H1 (cell line): ENCODE data around the gene FIS1. TPM values are rescaled to one million over a fixed set of nuclear protein-coding genes. Genes with fewer than 3 reads are reported as not detected.

ENCODE experiments used
- CHD1 ChIP-seq: IDR thresholded peaks from 2 replicates; pipeline ENCODE4 v1.6.1; 2012; ENCODE audit warnings: low read depth, low read length, improper control_type of control experiment
- CHD2 ChIP-seq: IDR thresholded peaks from 2 replicates; pipeline ENCODE4 v1.6.1; 2012; ENCODE audit warnings: low read length, improper control_type of control experiment
- EGR1 ChIP-seq: IDR thresholded peaks from 2 replicates; pipeline ENCODE4 v1.6.1; 2011; ENCODE audit warnings: low read depth, low read length, borderline replicate concordance
- KDM1A ChIP-seq: fragments of 200-600, 300-600 bp; sonication (generic); IDR thresholded peaks from 2 replicates; pipeline ENCODE4 v1.7.1; 2016; ENCODE audit warnings: mild to moderate bottlenecking, low read length, borderline replicate concordance
- POLR2AphosphoS5 ChIP-seq: IDR thresholded peaks from 2 replicates; pipeline ENCODE4 v1.6.1; 2011; ENCODE audit warnings: low read depth, low read length
- RFX5 ChIP-seq: IDR thresholded peaks from 2 replicates; pipeline ENCODE4 v1.6.1; 2011; ENCODE audit warnings: low read depth, low read length, improper control_type of control experiment, borderline replicate concordance
- TBP ChIP-seq: IDR thresholded peaks from 2 replicates; pipeline ENCODE4 v1.6.1; 2011; ENCODE audit warnings: low read depth, low read length, improper control_type of control experiment
- YY1 ChIP-seq: IDR thresholded peaks from 2 replicates; pipeline ENCODE4 v1.6.1; 2011; ENCODE audit warnings: low read depth, mild to moderate bottlenecking, low read length
- polyA plus RNA-seq, 7 experiments: library from polyadenylated mRNA; depleted of rRNA in 3 of 7; stranded (reverse) in 5 of 7; unstranded in 2 of 7; fragments of >200 nt in 5 of 7; fragments of 200-250 nt in 2 of 7; gene quantifications; 1 replicate in 5 of 7; 2 replicates in 1 of 7; 4 replicates in 1 of 7; pipeline versions ENCODE4 v1.2.1 to v1.2.3, GENCODE V29; 2011 to 2013; ENCODE audit warnings: missing spikeins in 2 of 7, mixed read lengths in 2 of 7
- total RNA-seq: library from RNA; stranded (reverse); fragmentation: NEBNext Ultra II Directional; extraction: Animal tissue kit (Norgen Biotek cat#: 25700); gene quantifications from 2 replicates; pipeline ENCODE4 v1.2.1, GENCODE V29; 2021
- TF ChIP-seq, protein P1 (sequence below): fragments of 300-600 bp; sonication (generic); IDR thresholded peaks from 2 replicates; pipeline ENCODE4 v1.7.1; 2012; ENCODE audit warnings: low read length, moderate library complexity, mild to moderate bottlenecking, inconsistent platforms; ENCODE audit not compliant: insufficient replicate concordance
- TF ChIP-seq, protein P2 (sequence below): IDR thresholded peaks from 2 replicates; pipeline ENCODE4 v1.6.1; 2011; ENCODE audit warnings: low read depth, mild to moderate bottlenecking, low read length; ENCODE audit not compliant: insufficient read depth

Gene FIS1
- total and polyA plus RNA-seq, 2 of the 8 experiments (the other 6 are each of a cell fraction or from before 2014, with no cell fraction given), result 128 to 195 TPM

DNA sequence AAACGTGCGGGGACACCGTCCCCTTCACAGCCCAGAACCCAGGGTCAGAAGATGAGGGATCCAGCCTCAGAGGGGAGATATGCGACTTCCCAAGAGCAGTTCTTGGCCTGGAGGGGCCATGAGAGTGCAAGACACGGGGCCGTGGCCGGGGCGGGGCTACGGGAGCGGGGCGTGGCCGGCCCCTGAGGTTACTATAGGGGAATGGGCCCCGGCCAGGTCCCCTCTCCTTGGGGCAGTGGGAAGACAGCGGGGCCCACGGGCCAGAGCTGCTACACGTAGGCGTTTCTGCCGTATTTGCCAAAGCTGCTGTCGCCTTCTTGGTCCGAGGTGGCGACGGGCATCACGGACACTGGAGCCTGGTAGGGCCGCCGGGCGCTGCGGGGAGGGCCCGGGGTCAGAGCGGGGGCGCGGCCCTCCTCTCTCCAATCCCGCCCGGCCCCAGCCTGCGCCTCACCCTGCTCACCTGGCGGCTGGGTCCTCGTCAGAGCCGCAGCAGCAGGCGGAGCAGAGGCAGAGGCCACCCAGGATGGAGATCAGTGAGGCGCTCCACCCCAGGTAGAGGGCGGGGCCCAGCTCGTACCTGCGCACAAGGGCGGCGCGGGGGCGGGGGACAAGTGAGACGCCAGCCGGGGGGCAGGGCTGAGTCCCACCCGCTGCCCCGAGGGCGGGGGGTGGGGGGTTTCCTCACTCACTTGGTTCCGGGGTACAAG lies 12.6 kb downstream of the FIS1 start (continued):
- TF ChIP-seq, protein P1, sequence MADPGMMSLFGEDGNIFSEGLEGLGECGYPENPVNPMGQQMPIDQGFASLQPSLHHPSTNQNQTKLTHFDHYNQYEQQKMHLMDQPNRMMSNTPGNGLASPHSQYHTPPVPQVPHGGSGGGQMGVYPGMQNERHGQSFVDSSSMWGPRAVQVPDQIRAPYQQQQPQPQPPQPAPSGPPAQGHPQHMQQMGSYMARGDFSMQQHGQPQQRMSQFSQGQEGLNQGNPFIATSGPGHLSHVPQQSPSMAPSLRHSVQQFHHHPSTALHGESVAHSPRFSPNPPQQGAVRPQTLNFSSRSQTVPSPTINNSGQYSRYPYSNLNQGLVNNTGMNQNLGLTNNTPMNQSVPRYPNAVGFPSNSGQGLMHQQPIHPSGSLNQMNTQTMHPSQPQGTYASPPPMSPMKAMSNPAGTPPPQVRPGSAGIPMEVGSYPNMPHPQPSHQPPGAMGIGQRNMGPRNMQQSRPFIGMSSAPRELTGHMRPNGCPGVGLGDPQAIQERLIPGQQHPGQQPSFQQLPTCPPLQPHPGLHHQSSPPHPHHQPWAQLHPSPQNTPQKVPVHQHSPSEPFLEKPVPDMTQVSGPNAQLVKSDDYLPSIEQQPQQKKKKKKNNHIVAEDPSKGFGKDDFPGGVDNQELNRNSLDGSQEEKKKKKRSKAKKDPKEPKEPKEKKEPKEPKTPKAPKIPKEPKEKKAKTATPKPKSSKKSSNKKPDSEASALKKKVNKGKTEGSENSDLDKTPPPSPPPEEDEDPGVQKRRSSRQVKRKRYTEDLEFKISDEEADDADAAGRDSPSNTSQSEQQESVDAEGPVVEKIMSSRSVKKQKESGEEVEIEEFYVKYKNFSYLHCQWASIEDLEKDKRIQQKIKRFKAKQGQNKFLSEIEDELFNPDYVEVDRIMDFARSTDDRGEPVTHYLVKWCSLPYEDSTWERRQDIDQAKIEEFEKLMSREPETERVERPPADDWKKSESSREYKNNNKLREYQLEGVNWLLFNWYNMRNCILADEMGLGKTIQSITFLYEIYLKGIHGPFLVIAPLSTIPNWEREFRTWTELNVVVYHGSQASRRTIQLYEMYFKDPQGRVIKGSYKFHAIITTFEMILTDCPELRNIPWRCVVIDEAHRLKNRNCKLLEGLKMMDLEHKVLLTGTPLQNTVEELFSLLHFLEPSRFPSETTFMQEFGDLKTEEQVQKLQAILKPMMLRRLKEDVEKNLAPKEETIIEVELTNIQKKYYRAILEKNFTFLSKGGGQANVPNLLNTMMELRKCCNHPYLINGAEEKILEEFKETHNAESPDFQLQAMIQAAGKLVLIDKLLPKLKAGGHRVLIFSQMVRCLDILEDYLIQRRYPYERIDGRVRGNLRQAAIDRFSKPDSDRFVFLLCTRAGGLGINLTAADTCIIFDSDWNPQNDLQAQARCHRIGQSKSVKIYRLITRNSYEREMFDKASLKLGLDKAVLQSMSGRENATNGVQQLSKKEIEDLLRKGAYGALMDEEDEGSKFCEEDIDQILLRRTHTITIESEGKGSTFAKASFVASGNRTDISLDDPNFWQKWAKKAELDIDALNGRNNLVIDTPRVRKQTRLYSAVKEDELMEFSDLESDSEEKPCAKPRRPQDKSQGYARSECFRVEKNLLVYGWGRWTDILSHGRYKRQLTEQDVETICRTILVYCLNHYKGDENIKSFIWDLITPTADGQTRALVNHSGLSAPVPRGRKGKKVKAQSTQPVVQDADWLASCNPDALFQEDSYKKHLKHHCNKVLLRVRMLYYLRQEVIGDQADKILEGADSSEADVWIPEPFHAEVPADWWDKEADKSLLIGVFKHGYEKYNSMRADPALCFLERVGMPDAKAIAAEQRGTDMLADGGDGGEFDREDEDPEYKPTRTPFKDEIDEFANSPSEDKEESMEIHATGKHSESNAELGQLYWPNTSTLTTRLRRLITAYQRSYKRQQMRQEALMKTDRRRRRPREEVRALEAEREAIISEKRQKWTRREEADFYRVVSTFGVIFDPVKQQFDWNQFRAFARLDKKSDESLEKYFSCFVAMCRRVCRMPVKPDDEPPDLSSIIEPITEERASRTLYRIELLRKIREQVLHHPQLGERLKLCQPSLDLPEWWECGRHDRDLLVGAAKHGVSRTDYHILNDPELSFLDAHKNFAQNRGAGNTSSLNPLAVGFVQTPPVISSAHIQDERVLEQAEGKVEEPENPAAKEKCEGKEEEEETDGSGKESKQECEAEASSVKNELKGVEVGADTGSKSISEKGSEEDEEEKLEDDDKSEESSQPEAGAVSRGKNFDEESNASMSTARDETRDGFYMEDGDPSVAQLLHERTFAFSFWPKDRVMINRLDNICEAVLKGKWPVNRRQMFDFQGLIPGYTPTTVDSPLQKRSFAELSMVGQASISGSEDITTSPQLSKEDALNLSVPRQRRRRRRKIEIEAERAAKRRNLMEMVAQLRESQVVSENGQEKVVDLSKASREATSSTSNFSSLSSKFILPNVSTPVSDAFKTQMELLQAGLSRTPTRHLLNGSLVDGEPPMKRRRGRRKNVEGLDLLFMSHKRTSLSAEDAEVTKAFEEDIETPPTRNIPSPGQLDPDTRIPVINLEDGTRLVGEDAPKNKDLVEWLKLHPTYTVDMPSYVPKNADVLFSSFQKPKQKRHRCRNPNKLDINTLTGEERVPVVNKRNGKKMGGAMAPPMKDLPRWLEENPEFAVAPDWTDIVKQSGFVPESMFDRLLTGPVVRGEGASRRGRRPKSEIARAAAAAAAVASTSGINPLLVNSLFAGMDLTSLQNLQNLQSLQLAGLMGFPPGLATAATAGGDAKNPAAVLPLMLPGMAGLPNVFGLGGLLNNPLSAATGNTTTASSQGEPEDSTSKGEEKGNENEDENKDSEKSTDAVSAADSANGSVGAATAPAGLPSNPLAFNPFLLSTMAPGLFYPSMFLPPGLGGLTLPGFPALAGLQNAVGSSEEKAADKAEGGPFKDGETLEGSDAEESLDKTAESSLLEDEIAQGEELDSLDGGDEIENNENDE, result no peak
- TF ChIP-seq TBP, result peak; percentile 12; the same call in 1 of the 2 replicates
- TF ChIP-seq, protein P2, sequence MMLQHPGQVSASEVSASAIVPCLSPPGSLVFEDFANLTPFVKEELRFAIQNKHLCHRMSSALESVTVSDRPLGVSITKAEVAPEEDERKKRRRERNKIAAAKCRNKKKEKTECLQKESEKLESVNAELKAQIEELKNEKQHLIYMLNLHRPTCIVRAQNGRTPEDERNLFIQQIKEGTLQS, result no peak
- TF ChIP-seq RFX5, result no peak
- no peak for TF ChIP-seq CHD2
- no peak for TF ChIP-seq KDM1A
- TF ChIP-seq EGR1, result peak; percentile 43; the same call in 1 of the 2 replicates
- 0 out of 2 replicates have a peak, but pooled peaks have one; percentile 22 for TF ChIP-seq YY1
- 0 out of 2 replicates have a peak, but pooled peaks have one; percentile 12 for TF ChIP-seq POLR2AphosphoS5
- no peak for TF ChIP-seq CHD1
